KBM-7 (cell line): ENCODE data around the gene KRTAP29-1.
"Not testable (repeated sequence)": the region's sequence is repeated elsewhere in the genome, so short reads cannot be mapped to it uniquely, and the experiment has no call there.

ENCODE experiments used
- DNase-seq: peaks from one replicate; pipeline ENCODE4 v3.0.0-alpha.2; 2015
- in situ Hi-C: fragments of 300-500 bp; cut with MboI; formaldehyde crosslinking; loops from 2 replicates; pipeline ENCODE4 v1.14.3; 2020; ENCODE audit warnings: low sequenced_read_pairs, low pct_unique_long_range_greater_than_20kb, mixed read lengths

KRTAP29-1 gene

GRCh38 chr17:41308251-41308917 lies 5.7 kb upstream of the KRTAP29-1 start:
- in situ Hi-C loops = loop anchor here (25.0 kb wide), 1 partner anchor 396 kb away; no protein-coding TSS in a partner anchor
- no peak for DNase-seq

- in situ Hi-C loops = loop anchor here (25.0 kb wide), 1 partner anchor 395 kb away; no protein-coding TSS in a partner anchor
- no peak for DNase-seq
Observed at GRCh38 chr17:41307647-41308046, 5.0 kb upstream of the KRTAP29-1 start.

GRCh38 chr17:41304091-41304490 lies 1.4 kb upstream of the KRTAP29-1 start:
- DNase-seq = no peak
- in situ Hi-C loops = loop anchor here (25.0 kb wide), 1 partner anchor 392 kb away; no protein-coding TSS in a partner anchor

GRCh38 chr17:41302981-41303380 lies 330 bp upstream of the KRTAP29-1 start:
- no peak for DNase-seq
- in situ Hi-C loops = loop anchor here (25.0 kb wide), 1 partner anchor 391 kb away; no protein-coding TSS in a partner anchor

DNA sequence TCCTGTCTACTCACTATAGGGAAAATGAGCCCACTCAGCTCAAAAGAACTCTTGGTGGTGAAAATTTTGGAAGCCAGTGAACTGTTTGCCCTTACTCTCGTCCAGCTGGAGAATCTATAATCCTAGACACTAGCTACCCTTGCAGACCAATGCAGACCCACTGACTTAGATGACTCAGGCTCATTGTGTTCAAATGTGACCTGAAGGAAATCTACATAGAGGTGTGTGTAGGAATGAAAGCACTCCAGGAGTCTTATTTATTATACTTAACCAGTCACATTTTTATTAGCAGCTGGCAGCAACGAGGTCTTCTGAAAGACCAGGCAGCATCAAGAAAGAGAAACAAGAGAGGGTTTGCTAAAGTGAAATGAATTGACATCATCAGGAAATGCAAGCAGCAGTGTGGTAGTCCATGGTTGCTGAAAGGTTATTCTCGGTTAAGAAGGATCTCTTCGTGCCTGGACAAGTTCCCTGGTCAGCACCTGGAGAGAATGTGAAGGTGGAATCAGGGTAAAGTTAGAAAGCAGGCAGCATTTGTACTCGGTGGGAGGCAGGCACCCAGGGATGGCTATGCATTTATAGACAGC lies 1.4 kb downstream of the KRTAP29-1 start:
- in situ Hi-C loops = loop anchor here (25.0 kb wide), 1 partner anchor 389 kb away; no protein-coding TSS in a partner anchor
- no peak for DNase-seq

DNA sequence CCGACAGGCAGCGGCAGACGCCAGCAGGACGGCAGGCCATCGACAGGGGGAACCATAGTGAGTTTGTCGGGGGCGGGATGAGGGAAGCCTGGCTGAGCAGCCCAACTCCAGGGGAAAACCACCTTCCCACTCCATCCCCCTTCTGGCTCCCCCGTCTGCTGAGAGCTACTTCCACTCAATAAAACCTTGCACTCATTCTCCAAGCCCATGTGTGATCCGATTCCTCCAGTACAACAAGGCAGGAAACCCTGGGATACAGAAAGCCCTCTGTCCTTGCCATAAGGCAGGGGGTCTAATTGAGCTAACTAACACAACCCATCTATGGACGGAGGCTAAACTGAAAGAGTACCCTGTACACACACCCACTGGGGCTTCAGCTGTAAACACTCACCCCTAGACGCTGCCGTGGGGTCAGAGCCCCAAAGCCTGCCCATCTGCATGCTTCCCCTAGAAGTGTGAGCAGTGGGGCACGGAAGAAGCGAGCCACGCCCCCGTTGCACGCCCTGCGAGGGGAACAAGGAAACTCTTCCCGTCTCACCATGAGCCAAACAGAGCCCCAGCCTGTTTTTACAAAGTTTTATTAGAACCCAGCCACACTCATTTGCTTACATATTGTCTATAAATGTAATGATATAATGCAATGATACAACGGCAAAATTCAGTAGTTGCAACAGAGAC lies 4.1 kb downstream of the KRTAP29-1 start:
- DNase-seq = no peak
- in situ Hi-C loops = no loop called here

DNA sequence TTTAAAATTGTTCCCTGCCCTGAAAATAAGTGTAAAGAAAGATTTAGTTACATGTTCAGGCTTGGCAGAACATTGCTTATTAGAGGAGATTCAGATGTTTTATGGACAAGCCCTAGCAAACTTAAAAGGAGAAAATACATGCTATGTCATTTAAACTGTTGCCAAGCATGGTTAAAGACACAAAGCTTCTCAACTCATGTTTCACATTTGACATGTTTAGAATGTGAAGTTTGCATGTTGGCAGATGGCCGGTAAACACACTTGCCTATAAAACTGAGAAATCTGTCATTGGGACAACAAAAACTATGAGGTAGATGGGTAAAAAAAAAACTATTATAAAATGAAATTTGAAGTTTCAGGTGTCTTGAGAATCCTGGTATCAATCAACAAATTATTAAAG lies 5.8 kb downstream of the KRTAP29-1 start:
- DNase-seq = no peak
- in situ Hi-C loops = no loop called here

DNA sequence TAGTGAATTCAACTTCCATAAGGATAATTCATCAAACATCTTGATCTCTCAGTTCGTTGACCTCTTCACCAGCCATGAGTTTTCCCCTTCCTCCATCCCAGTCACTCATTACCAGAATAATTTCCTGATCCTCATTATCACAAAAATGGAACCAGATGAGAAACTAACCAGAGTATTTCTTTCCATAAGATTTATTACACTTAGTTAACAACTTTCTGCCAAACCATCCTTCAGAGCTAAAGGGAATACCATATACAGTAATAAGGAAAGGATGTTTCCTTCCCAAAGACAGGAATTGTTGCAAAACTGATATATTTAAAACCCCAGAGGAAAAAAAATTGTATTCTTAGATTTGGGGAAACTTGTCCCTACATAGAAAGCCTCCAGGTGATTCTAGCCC lies 8.6 kb downstream of the KRTAP29-1 start:
- DNase-seq = no peak
- in situ Hi-C loops = no loop called here

DNA sequence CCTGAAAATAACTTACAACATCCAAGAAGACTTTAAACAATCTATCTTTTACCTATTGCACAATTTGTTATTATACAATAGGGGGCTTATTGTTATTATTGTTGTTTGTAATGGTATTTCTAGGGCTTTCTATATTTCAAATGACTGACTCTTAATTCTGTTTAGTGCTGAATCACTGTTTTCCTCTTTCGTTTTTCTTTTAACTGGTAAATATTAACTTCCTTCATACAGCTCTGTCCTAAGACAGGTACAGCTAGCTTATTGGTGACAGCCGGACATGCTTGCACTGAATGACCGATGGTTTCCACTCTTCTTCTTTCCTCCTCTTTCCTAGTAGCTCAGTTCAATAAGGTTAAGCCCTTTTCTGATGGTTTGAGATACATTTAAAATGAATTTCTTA lies 15.6 kb downstream of the KRTAP29-1 start:
- in situ Hi-C loops = no loop called here
- no peak for DNase-seq

DNA sequence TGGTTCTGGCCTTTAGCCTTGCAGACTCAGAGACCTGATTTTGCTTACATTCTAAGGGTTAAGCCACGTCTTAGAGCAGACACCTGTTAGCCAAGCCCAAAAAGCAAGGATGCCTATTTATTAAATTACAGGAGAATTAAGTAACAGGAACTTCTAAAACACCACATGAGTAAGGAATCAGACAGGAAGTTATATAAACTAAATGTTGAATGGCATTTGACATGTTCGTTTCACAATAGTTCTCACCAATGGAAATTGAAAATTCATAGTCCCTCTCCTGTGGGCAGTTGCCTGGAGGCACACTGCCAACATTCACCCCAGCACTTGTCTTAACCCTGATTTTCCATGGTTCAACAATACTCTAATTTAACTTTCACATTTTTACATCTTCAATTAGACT lies 18.1 kb downstream of the KRTAP29-1 start:
- no peak for DNase-seq
- in situ Hi-C loops = no loop called here

- in situ Hi-C loops = no loop called here
- no peak for DNase-seq
Observed at GRCh38 chr17:41284043-41284442, 18.6 kb downstream of the KRTAP29-1 start.

DNA sequence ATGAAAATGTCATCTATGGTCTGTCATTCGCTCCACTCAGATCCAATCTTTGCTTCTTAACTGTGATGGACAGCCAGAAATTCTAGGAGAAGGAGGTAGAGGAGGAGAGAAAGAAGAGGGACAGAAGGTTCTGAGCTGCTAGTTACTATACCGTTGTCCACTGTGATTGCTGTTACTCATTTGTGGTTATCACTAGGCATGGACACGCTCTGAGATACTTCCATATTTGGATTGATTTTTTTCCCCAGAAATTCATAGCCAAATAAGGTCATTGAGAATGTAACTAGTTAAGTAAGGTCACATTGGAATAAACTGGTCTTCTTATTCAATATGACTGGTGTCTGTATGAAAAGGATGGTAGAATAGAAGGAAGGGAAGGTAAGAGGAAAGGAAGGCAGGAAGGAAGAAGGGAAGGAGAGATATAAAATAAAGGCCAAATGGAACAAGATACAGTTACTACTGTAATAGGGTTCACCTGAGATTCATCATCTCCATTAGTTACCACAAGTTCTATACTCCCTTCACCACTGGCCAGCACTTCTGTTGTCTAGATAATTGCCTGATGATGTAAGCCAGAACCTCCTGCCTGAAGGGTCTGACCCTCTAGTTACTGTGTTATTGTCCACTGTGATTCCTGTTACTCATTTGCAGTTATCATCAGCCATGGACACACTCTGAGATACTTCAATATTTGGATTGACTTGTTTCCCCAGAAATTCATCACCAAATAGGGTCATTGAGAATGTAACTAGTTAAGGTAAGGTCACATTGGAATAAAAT lies 24.3 kb downstream of the KRTAP29-1 start:
- in situ Hi-C loops = no loop called here
- no peak for DNase-seq

- DNase-seq, in situ Hi-C loops: not testable (repeated sequence)
Observed at GRCh38 chr17:41275648-41276190, 26.9 kb downstream of the KRTAP29-1 start, which contains the start of gene KRTAP9-7. KRTAP9-7 (plus strand) TSS chr17:41275698; CDS start chr17:41275698, 0 bp downstream.

DNA sequence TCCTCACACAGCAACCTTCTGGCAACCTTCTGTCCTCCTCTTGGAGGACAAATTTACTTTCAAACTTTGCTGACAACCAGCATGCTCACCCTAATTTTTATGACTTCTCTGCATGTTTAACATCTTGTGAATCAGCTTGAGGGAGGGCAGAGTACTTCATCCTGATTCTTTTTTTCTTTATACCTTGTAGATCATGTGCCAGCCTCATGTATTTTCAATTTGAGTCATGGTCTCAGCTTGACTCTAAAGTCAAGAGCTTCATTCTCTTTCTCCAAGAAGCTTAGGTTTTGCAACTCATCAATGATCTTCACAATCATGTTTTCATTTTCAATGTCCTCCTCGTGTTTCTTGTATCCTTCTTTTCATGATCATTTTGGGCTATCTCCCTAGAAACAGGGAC lies 30.8 kb downstream of the KRTAP29-1 start:
- no peak for DNase-seq
- in situ Hi-C loops = no loop called here

DNA sequence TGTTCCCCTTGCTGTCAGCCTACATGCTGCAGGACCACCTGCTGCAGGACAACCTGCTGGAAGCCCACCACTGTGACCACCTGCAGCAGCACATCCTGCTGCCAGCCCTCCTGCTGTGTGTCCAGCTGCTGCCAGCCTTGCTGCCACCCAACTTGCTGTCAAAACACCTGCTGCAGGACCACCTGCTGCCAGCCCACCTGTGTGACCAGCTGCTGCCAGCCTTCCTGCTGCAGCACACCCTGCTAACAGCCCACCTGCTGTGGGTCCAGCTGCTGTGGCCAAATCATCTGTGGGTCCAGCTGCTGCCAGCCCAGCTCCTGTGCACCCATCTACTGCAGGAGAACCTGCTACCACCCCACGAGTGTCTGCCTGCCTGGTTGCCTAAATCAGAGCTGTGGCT lies 31.3 kb downstream of the KRTAP29-1 start:
- DNase-seq, in situ Hi-C loops: not testable (repeated sequence)

DNA sequence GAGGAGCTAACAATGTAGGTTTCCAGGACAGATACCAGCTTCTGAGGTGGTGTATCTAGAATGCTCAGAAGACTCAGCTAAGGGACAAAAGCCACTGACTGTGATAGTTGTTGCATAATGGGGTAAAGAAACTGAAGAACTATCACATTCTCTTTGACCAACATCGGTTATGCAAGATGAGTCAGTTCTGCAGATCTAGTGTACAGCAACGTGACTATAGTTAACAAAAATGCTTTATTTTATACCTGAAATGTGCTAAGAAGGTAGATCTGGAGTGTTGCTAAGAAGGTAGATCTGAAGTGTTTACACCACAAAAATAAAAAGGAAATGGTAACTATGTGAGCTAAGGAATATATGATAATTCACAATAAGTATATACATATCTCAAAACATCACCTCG lies 34.9 kb downstream of the KRTAP29-1 start:
- DNase-seq = no peak
- in situ Hi-C loops = no loop called here

- DNase-seq = no peak
- in situ Hi-C loops = no loop called here
Observed at GRCh38 chr17:41265078-41265477, 37.6 kb downstream of the KRTAP29-1 start, which contains the start of gene KRTAP9-6. KRTAP9-6 (plus strand) TSS chr17:41265378; CDS start chr17:41265378, 0 bp downstream.

DNA sequence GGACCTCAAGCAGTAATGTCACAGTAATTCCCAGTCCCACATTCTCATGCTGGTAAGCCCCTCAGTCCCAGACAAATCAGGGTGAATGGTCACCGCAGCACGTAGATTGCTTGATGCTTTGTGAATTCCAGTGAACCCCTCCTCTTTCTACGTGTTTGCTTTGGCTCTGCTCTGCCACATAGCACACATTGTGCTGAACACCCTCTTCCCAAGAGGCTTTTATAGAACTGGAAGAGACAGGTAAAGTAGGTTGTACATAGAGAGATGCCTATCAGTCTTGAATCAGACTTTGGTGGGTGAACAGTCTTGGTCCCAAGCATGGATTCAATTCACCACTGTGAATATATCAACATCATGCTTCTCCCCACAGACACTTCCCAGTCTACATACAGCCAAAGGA lies 38.1 kb downstream of the KRTAP29-1 start:
- DNase-seq = no peak
- in situ Hi-C loops = no loop called here

DNA sequence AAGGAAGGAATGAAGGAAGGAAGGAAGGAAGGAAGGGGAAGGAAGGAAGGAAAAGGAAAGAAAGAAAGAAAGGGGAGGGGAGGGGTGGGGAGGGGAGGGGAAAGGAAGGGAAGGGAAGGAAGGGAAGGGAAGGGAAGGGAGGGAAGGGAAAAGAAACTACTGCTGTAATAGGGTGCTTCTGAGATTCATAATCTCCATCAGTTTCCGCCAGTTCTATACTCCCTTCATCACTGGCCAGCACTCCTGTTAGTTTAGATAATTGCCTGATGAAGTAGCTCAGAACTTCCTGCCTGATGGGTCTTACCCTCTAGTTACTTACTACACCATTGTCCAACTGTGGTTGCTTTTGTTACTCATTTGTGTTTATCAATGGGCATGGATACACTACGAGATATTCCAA lies 39.4 kb downstream of the KRTAP29-1 start:
- DNase-seq = no peak
- in situ Hi-C loops = no loop called here
